Measurements from ENCODE around the gene HSPA9. TPM values are rescaled to one million over a fixed set of nuclear protein-coding genes. Genes with fewer than 3 reads are reported as not detected.

HSPA9 gene
- polyA plus RNA-seq, 2 of the 4 experiments (the other 2 are of a cell fraction), result 417 to 615 TPM

- ATAC-seq (no peak), FAIRE-seq (no peak), DNase-seq (ENCODE audit: low read depth in 1 of 2, low spot score in 1 of 2) (no peak)
- no peak for TF ChIP-seq HDAC2 (IDR thresholded peaks at IDR 0.05)
- TF ChIP-seq HEYL (CRISPR knock-in tag; IDR thresholded peaks at IDR 0.05), result no peak
- no peak for TF ChIP-seq HES2 (IDR thresholded peaks at IDR 0.05)
- no peak for TF ChIP-seq HOXB5 (CRISPR knock-in tag; IDR thresholded peaks at IDR 0.05)
- no peak for TF ChIP-seq ESRRA (IDR thresholded peaks at IDR 0.05; ENCODE audit: borderline replicate concordance, low read length)
- TF ChIP-seq CEBPB (IDR thresholded peaks at IDR 0.05), result no peak
- no peak for TF ChIP-seq MAFK (IDR thresholded peaks at IDR 0.05; ENCODE audit: partially characterized antibody)
- no peak for TF ChIP-seq MYC (IDR thresholded peaks at IDR 0.05; ENCODE audit: borderline replicate concordance, low read length)
- no peak for TF ChIP-seq RCOR1 (IDR thresholded peaks at IDR 0.05; ENCODE audit: low read depth, low read length)
- TF ChIP-seq, protein P1, sequence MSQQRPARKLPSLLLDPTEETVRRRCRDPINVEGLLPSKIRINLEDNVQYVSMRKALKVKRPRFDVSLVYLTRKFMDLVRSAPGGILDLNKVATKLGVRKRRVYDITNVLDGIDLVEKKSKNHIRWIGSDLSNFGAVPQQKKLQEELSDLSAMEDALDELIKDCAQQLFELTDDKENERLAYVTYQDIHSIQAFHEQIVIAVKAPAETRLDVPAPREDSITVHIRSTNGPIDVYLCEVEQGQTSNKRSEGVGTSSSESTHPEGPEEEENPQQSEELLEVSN (IDR thresholded peaks at IDR 0.05; ENCODE audit: borderline replicate concordance, low read depth), result no peak
- no peak for TF ChIP-seq SREBF2 (IDR thresholded peaks at IDR 0.05)
- TF ChIP-seq SMC3 (IDR thresholded peaks at IDR 0.05), result no peak
- TF ChIP-seq RARB (CRISPR knock-in tag; IDR thresholded peaks at IDR 0.05), result no peak
- TF ChIP-seq EHF (CRISPR knock-in tag; IDR thresholded peaks at IDR 0.05), result no peak
- TF ChIP-seq RNF2 (IDR thresholded peaks at IDR 0.05; ENCODE audit: borderline replicate concordance, low read depth), result no peak
- no peak for TF ChIP-seq KDM1A (IDR thresholded peaks at IDR 0.05; ENCODE audit: low read depth)
- no peak for TF ChIP-seq NFE2L2 (conservative IDR thresholded peaks at IDR 0.05; ENCODE audit: low read length)
- TF ChIP-seq HOXB13 (CRISPR knock-in tag; IDR thresholded peaks at IDR 0.05; ENCODE audit: low read depth), result no peak
- TF ChIP-seq ATOH8 (CRISPR knock-in tag; IDR thresholded peaks at IDR 0.05; ENCODE audit: low read depth), result no peak
- no peak for TF ChIP-seq FOXS1 (CRISPR knock-in tag; IDR thresholded peaks at IDR 0.05)
- Histone ChIP-seq H3K4me1 (no peaks in the 10 kb centered on the region), H3K4me3 (no peak overlapping the region), H3K4me2 (no peak overlapping the region), H3K9me3 (no peaks in the 10 kb centered on the region), H3K27ac (no peak overlapping the region)
- ChIA-PET CTCF (interaction anchor here (1.7 kb wide), 1 partner anchor 41 kb away, joined by 7 read pairs; no protein-coding TSS in a partner anchor), POLR2A (no interaction called here)
- 46% methylated on average over 4 of the region's 4 CpGs for WGBS (ENCODE audit: missing lambda C conversion rate)
Observed at GRCh38 chr5:138620663-138621224, 45.5 kb upstream of the HSPA9 start.

GRCh38 chr5:138616508-138616907 is 41.3 kb upstream of the HSPA9 start:
- 90% methylated on average over 5 of the region's 5 CpGs for WGBS (ENCODE audit: missing lambda C conversion rate)
- Histone ChIP-seq H3K27ac (no peak overlapping the region), H3K4me2 (no peak overlapping the region), H3K9me3 (no peaks in the 10 kb centered on the region), H3K4me1 (no peaks in the 10 kb centered on the region), H3K4me3 (no peak overlapping the region)
- DNase-seq (ENCODE audit: low read depth in 1 of 2, low spot score in 1 of 2) (no peak), FAIRE-seq (no peak), ATAC-seq (no peak)
- POLR2A ChIA-PET, result no interaction called here
- CTCF ChIA-PET, result interaction anchor here (1.3 to 1.9 kb wide), 2 partner anchors 11 to 37 kb away, joined by 3 to 4 read pairs; no protein-coding TSS in a partner anchor
- TF ChIP-seq POLR2AphosphoS2 (conservative IDR thresholded peaks at IDR 0.05; ENCODE audit: low read length) (no peak), MYC (IDR thresholded peaks at IDR 0.05; ENCODE audit: borderline replicate concordance, low read length) (no peak), FOSB (CRISPR knock-in tag; IDR thresholded peaks at IDR 0.05) (no peak), CBX8 (IDR thresholded peaks at IDR 0.05) (no peak), RNF2 (IDR thresholded peaks at IDR 0.05; ENCODE audit: borderline replicate concordance, low read depth) (no peak), ZSCAN20 (CRISPR knock-in tag; IDR thresholded peaks at IDR 0.05) (no peak), HOXB13 (CRISPR knock-in tag; IDR thresholded peaks at IDR 0.05; ENCODE audit: low read depth) (no peak), JUNB (IDR thresholded peaks at IDR 0.05) (no peak), MAFK (IDR thresholded peaks at IDR 0.05; ENCODE audit: partially characterized antibody) (no peak), CTCF (IDR thresholded peaks at IDR 0.05) (no peak), KDM5A (IDR thresholded peaks at IDR 0.05) (no peak)
- TF ChIP-seq, protein P1 (IDR thresholded peaks at IDR 0.05; ENCODE audit: borderline replicate concordance, low read depth), result no peak
- TF ChIP-seq, protein P2, sequence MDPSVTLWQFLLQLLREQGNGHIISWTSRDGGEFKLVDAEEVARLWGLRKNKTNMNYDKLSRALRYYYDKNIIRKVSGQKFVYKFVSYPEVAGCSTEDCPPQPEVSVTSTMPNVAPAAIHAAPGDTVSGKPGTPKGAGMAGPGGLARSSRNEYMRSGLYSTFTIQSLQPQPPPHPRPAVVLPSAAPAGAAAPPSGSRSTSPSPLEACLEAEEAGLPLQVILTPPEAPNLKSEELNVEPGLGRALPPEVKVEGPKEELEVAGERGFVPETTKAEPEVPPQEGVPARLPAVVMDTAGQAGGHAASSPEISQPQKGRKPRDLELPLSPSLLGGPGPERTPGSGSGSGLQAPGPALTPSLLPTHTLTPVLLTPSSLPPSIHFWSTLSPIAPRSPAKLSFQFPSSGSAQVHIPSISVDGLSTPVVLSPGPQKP (IDR thresholded peaks at IDR 0.05; ENCODE audit: low read depth, low read length), result no peak
- TF ChIP-seq, protein P3, sequence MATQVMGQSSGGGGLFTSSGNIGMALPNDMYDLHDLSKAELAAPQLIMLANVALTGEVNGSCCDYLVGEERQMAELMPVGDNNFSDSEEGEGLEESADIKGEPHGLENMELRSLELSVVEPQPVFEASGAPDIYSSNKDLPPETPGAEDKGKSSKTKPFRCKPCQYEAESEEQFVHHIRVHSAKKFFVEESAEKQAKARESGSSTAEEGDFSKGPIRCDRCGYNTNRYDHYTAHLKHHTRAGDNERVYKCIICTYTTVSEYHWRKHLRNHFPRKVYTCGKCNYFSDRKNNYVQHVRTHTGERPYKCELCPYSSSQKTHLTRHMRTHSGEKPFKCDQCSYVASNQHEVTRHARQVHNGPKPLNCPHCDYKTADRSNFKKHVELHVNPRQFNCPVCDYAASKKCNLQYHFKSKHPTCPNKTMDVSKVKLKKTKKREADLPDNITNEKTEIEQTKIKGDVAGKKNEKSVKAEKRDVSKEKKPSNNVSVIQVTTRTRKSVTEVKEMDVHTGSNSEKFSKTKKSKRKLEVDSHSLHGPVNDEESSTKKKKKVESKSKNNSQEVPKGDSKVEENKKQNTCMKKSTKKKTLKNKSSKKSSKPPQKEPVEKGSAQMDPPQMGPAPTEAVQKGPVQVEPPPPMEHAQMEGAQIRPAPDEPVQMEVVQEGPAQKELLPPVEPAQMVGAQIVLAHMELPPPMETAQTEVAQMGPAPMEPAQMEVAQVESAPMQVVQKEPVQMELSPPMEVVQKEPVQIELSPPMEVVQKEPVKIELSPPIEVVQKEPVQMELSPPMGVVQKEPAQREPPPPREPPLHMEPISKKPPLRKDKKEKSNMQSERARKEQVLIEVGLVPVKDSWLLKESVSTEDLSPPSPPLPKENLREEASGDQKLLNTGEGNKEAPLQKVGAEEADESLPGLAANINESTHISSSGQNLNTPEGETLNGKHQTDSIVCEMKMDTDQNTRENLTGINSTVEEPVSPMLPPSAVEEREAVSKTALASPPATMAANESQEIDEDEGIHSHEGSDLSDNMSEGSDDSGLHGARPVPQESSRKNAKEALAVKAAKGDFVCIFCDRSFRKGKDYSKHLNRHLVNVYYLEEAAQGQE (IDR thresholded peaks at IDR 0.05), result no peak
